NT2/D1 (cell line): Measurements from ENCODE around the gene UBD.

Source experiments
- DNase-seq: peaks from one replicate; pipeline ENCODE4 v3.0.0-alpha.2; 2011; ENCODE audit warnings: low read depth, low spot score
- H3K27me3 ChIP-seq: 2 replicates; pipeline ENCODE4 v1.6.0; 2011; ENCODE audit warnings: mild to moderate bottlenecking; ENCODE audit not compliant: insufficient read length, insufficient read depth
- H3K36me3 ChIP-seq: 2 replicates; pipeline ENCODE4 v1.6.1; 2011; ENCODE audit warnings: mild to moderate bottlenecking, low read length, mixed read lengths; ENCODE audit not compliant: insufficient read depth, insufficient read length
- H3K4me1 ChIP-seq: 2 replicates; pipeline ENCODE4 v1.5.1; 2011; ENCODE audit not compliant: insufficient read depth, insufficient read length
- H3K4me3 ChIP-seq: 2 replicates; pipeline ENCODE4 v1.5.1; 2011; ENCODE audit warnings: low read depth; ENCODE audit not compliant: insufficient read length
- H3K9ac ChIP-seq: 2 replicates; pipeline ENCODE4 v1.6.0; 2011; ENCODE audit warnings: low read depth; ENCODE audit not compliant: insufficient read length
- H3K9me3 ChIP-seq: 2 replicates; pipeline ENCODE4 v1.5.1; 2011; ENCODE audit warnings: mild to moderate bottlenecking, low read length; ENCODE audit not compliant: insufficient read depth
- SUZ12 ChIP-seq: IDR thresholded peaks from 2 replicates; pipeline ENCODE4 v1.6.1; 2011; ENCODE audit not compliant: insufficient read length, insufficient read depth; ENCODE audit errors: extremely low read depth
- YY1 ChIP-seq: IDR thresholded peaks from 2 replicates; pipeline ENCODE4 v1.6.1; 2011; ENCODE audit not compliant: insufficient read length, insufficient read depth
- ZNF274 ChIP-seq: IDR thresholded peaks from 2 replicates; pipeline ENCODE4 v1.6.1; 2011; ENCODE audit warnings: mild to moderate bottlenecking, low read depth, low read length

UBD gene

GRCh38 chr6:29527564-29527963 is 32.0 kb downstream of the UBD start:
- H3K4me1 ChIP-seq, result peaks cover 2% of the 10 kb centered on the region

GRCh38 chr6:29527126-29527525 is 32.4 kb downstream of the UBD start:
- no peak overlapping the region for H3K4me3 ChIP-seq
- H3K4me1 ChIP-seq, result peaks cover 2% of the 10 kb centered on the region
- no peak overlapping the region for H3K9ac ChIP-seq
- H3K36me3 ChIP-seq, result no peaks in the 10 kb centered on the region
- peaks cover 22% of the 10 kb centered on the region for H3K9me3 ChIP-seq
- H3K27me3 ChIP-seq, result no peaks in the 10 kb centered on the region
- TF ChIP-seq SUZ12 (no peak), YY1 (no peak), ZNF274 (no peak)
- DNase-seq, result no peak

More at GRCh38 chr6:29527564-29527963, 32.0 kb downstream of the UBD start:
- Histone ChIP-seq H3K27me3 (no peaks in the 10 kb centered on the region), H3K9me3 (peaks cover 19% of the 10 kb centered on the region), H3K36me3 (no peaks in the 10 kb centered on the region), H3K9ac (no peak overlapping the region), H3K4me3 (no peak overlapping the region)
- no peak for DNase-seq
- no peak for TF ChIP-seq ZNF274
- TF ChIP-seq YY1, result no peak
- no peak for TF ChIP-seq SUZ12

DNA sequence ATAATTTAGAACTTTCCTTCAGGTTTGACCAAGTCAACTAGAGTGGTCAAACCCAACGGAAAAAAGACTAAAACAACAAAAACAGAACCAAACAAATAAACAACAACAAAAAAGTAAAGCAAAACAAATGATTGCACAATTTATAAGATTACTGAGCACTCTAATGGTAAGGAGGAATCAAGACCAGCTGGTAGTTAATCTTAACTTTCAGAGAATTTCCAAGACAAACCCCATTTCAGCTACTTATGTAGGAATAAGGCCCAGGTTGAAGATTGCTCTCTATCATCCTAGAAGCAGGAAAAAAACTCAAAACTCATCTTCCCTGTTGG is 34.3 kb downstream of the UBD start:
- Histone ChIP-seq H3K4me3 (no peak overlapping the region), H3K4me1 (no peaks in the 10 kb centered on the region), H3K36me3 (no peaks in the 10 kb centered on the region), H3K9ac (no peak overlapping the region), H3K27me3 (no peaks in the 10 kb centered on the region), H3K9me3 (peaks cover 26% of the 10 kb centered on the region)
- no peak for DNase-seq
- TF ChIP-seq YY1 (no peak), ZNF274 (no peak), SUZ12 (no peak)

GRCh38 chr6:29524444-29525310 is 34.9 kb downstream of the UBD start:
- DNase-seq, result peak; percentile 15
- TF ChIP-seq YY1 (no peak), ZNF274 (no peak), SUZ12 (no peak)
- no peaks in the 10 kb centered on the region for H3K36me3 ChIP-seq
- peaks cover 26% of the 10 kb centered on the region for H3K9me3 ChIP-seq
- no peak overlapping the region for H3K4me3 ChIP-seq
- no peak overlapping the region for H3K9ac ChIP-seq
- H3K4me1 ChIP-seq, result no peaks in the 10 kb centered on the region
- H3K27me3 ChIP-seq, result no peaks in the 10 kb centered on the region

DNA sequence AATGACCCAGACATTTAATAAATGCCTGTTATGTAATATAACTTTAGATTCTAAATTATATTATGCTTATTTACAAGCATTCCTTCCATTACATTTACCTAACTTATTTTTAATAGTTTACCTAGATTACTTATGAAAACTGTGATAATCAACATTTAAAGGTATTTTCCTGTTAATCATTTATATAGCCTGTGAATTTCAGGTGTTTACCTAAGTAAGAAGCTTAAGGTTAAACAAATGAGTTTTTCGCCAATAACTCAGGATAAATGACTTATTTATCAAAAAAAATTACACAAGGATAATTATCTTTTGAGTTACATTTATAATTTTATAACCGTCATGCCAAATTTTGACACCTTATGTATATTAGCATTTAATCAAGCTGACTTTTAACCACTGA is 35.5 kb downstream of the UBD start:
- H3K9me3 ChIP-seq, result peaks cover 26% of the 10 kb centered on the region
- H3K36me3 ChIP-seq, result no peaks in the 10 kb centered on the region
- no peak for DNase-seq
- H3K4me1 ChIP-seq, result no peaks in the 10 kb centered on the region
- no peak overlapping the region for H3K4me3 ChIP-seq
- no peaks in the 10 kb centered on the region for H3K27me3 ChIP-seq
- no peak overlapping the region for H3K9ac ChIP-seq
- TF ChIP-seq YY1 (no peak), SUZ12 (no peak), ZNF274 (no peak)

- peaks cover 26% of the 10 kb centered on the region for H3K9me3 ChIP-seq
- no peaks in the 10 kb centered on the region for H3K4me1 ChIP-seq
- TF ChIP-seq SUZ12 (no peak), YY1 (no peak)
- H3K36me3 ChIP-seq, result no peaks in the 10 kb centered on the region
- DNase-seq, result no peak
- no peak overlapping the region for H3K4me3 ChIP-seq
- no peak overlapping the region for H3K9ac ChIP-seq
- H3K27me3 ChIP-seq, result no peaks in the 10 kb centered on the region
Measured at GRCh38 chr6:29522227-29522626, 37.3 kb downstream of the UBD start.

GRCh38 chr6:29521006-29521680 is 38.4 kb downstream of the UBD start:
- TF ChIP-seq YY1 (no peak), ZNF274 (no peak), SUZ12 (no peak)
- Histone ChIP-seq H3K4me1 (no peaks in the 10 kb centered on the region), H3K9ac (no peak overlapping the region), H3K27me3 (no peaks in the 10 kb centered on the region), H3K36me3 (no peaks in the 10 kb centered on the region), H3K4me3 (no peak overlapping the region), H3K9me3 (peaks cover 26% of the 10 kb centered on the region)
- DNase-seq, result no peak
